ENCODE data around the gene PRDX4. TPM values are rescaled to one million over a fixed set of nuclear protein-coding genes. Genes with fewer than 3 reads are reported as not detected.
"Not testable (repeated sequence)": the region's sequence is repeated elsewhere in the genome, so short reads cannot be mapped to it uniquely, and the experiment has no call there.

Gene PRDX4
- total RNA-seq, 2 donors from 2014 or later: 48.4 to 81.1 TPM

DNA sequence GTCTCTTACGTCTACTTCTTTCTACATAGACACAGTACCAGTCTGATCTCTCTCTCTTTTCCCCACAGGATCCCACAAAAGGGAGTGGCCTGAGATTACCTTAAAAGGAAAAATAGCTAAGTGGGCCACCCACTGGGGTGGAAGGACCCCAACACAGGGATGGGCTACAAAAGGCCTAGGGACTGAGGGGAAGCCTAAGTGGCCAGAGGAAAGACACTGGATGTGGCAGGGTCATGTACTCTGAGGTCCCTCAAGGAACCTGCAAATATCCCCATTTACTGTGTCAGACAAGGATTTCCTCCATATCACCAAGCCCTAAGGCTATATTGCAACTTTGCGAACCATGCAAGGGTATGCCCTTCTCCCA lies 6.5 kb upstream of the PRDX4 start:
- peaks cover 19% of the 10 kb centered on the region for H3K4me1 Mint-ChIP-seq
- no peak for ATAC-seq (replicated peaks)
- H3K27me3 Mint-ChIP-seq: no peaks in the 10 kb centered on the region
- no peak overlapping the region for H3K4me3 Mint-ChIP-seq
- no peaks in the 10 kb centered on the region for H3K9me3 Mint-ChIP-seq
- H3K27ac Mint-ChIP-seq: no peak overlapping the region
- no peaks in the 10 kb centered on the region for H3K36me3 Mint-ChIP-seq (ENCODE audit: low read depth)

- Mint-ChIP-seq H3K27me3 (no peaks in the 10 kb centered on the region), H3K36me3 (ENCODE audit: low read depth) (no peaks in the 10 kb centered on the region), H3K27ac (peak overlapping the region; percentile 100), H3K4me1 (peaks cover 23% of the 10 kb centered on the region), H3K4me3 (peak overlapping the region; percentile 63), H3K9me3 (no peaks in the 10 kb centered on the region)
- ATAC-seq (replicated peaks): peak; percentile 43
These were observed 5.6 kb upstream of the PRDX4 start for GRCh38 chrX:23661671-23662070.

DNA sequence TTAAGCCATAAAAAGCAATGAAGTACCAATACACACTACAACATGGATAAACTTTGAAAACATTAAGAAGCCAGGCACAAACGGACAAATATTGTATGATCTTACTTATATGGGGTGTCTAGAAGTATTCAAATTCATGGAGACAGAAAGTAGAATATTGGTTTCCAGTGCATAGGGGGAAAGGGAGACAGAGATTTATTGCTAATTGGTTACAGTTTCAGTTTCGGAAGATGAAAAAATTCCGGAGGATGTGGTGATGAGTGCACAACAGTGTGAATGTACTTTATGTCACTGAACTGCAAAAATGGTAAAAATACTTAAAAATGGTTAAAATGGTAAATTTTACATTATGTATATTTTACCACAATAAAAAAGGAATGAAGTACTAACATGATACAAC lies 5.1 kb upstream of the PRDX4 start:
- Mint-ChIP-seq H3K36me3 (ENCODE audit: low read depth) (no peaks in the 10 kb centered on the region), H3K27ac (peak overlapping the region; percentile 100), H3K4me1 (peaks cover 23% of the 10 kb centered on the region), H3K4me3 (peak overlapping the region; percentile 63), H3K9me3 (no peaks in the 10 kb centered on the region), H3K27me3 (no peaks in the 10 kb centered on the region)
- peak; percentile 67 for ATAC-seq (replicated peaks)

- Mint-ChIP-seq H3K27me3 (no peaks in the 10 kb centered on the region), H3K4me1 (peaks cover 23% of the 10 kb centered on the region), H3K9me3 (no peaks in the 10 kb centered on the region), H3K36me3 (ENCODE audit: low read depth) (peaks cover 2% of the 10 kb centered on the region), H3K27ac (peak overlapping the region; percentile 100), H3K4me3 (peak overlapping the region; percentile 63)
- ATAC-seq (replicated peaks): peak; percentile 74
These were observed 4.4 kb upstream of the PRDX4 start for GRCh38 chrX:23662853-23663252.

GRCh38 chrX:23664496-23664895 lies 2.8 kb upstream of the PRDX4 start:
- H3K4me3 Mint-ChIP-seq: no peak overlapping the region
- H3K27ac Mint-ChIP-seq: peak overlapping the region; percentile 17
- ATAC-seq (replicated peaks): no peak
- no peaks in the 10 kb centered on the region for H3K9me3 Mint-ChIP-seq
- H3K36me3 Mint-ChIP-seq (ENCODE audit: low read depth): peaks cover 12% of the 10 kb centered on the region
- H3K27me3 Mint-ChIP-seq: no peaks in the 10 kb centered on the region
- H3K4me1 Mint-ChIP-seq: peaks cover 23% of the 10 kb centered on the region

GRCh38 chrX:23666282-23666681 lies 1.0 kb upstream of the PRDX4 start:
- Mint-ChIP-seq H3K36me3 (ENCODE audit: low read depth) (peaks cover 20% of the 10 kb centered on the region), H3K27ac (peak overlapping the region; percentile 90), H3K4me1 (peaks cover 21% of the 10 kb centered on the region), H3K27me3 (no peaks in the 10 kb centered on the region), H3K4me3 (peak overlapping the region; percentile 87), H3K9me3 (no peaks in the 10 kb centered on the region)
- no peak for ATAC-seq (replicated peaks)

DNA sequence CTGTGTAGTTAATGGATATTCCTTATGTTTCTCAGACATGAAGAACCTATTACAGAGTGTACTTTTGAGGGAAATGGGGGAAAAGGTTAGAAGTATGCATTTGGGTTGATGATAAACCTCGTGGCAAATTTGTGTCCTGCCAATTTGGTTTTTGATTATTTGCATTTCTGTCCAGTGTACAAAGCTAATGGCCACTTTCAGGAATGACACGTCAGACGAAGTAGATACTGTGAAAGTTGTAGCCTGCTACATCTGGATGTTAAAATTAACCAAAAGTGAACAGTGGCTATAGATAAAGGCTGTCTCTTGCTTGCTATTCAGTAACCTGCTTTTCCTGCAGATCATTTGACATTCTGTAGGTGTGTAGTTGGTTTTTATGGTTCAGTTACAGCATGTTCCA lies 1.0 kb downstream of the PRDX4 start:
- ATAC-seq (replicated peaks): no peak
- no peaks in the 10 kb centered on the region for H3K9me3 Mint-ChIP-seq
- H3K4me1 Mint-ChIP-seq: peaks cover 4% of the 10 kb centered on the region
- peak overlapping the region; percentile 90 for H3K27ac Mint-ChIP-seq
- peaks cover 41% of the 10 kb centered on the region for H3K36me3 Mint-ChIP-seq (ENCODE audit: low read depth)
- no peaks in the 10 kb centered on the region for H3K27me3 Mint-ChIP-seq
- H3K4me3 Mint-ChIP-seq: peak overlapping the region; percentile 87

DNA sequence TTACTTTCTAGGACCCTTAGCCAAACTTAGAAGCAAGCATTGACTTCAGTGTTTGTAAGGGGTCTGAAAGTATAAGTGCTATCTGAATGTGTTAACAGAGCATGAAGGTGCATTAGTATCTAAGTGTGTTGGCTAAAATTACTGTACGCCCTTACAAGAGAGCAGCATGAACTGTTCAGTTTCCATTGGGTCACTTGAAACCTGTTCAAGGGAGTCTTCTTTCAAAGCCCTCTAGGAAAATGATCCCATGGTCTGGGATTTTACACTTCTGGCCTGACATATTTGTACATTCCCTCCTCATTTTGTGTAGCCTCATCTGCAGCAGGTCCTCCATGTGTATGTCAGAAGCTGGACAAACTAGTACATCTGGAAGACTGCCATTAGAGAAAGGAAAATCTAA lies 3.2 kb downstream of the PRDX4 start:
- no peak for ATAC-seq (replicated peaks)
- Mint-ChIP-seq H3K4me3 (no peak overlapping the region), H3K27me3 (no peaks in the 10 kb centered on the region), H3K27ac (no peak overlapping the region), H3K4me1 (peaks cover 4% of the 10 kb centered on the region), H3K36me3 (ENCODE audit: low read depth) (peaks cover 59% of the 10 kb centered on the region), H3K9me3 (no peaks in the 10 kb centered on the region)

DNA sequence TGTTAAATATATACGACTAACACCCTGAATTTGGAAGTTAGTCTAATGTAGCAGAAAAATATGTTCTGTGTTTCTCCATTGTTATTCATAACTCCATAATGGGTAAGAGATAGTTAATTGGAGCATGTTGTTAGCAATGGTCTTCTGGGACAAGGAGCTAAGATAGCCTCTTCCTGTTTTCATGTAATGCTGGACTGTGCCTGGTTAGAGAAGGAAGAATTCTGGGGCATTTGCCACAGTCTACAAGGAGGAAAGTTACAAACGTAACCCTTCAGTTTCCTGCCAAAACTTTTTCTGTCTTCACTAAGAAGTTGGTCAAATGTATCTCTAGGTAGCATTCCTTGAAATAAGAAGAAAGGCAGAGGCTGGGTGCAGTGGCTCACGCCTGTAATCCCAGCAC lies 5.8 kb downstream of the PRDX4 start:
- Mint-ChIP-seq H3K9me3 (no peaks in the 10 kb centered on the region), H3K27ac (no peak overlapping the region), H3K4me3 (no peak overlapping the region), H3K36me3 (ENCODE audit: low read depth) (peaks cover 73% of the 10 kb centered on the region), H3K4me1 (no peaks in the 10 kb centered on the region), H3K27me3 (no peaks in the 10 kb centered on the region)
- no peak for ATAC-seq (replicated peaks)

GRCh38 chrX:23676486-23676885 lies 9.2 kb downstream of the PRDX4 start:
- not testable (repeated sequence) for H3K27ac Mint-ChIP-seq; H3K27me3 Mint-ChIP-seq; ATAC-seq (replicated peaks); H3K4me3 Mint-ChIP-seq; H3K9me3 Mint-ChIP-seq; H3K4me1 Mint-ChIP-seq
- peaks cover 71% of the 10 kb centered on the region for H3K36me3 Mint-ChIP-seq (ENCODE audit: low read depth)

DNA sequence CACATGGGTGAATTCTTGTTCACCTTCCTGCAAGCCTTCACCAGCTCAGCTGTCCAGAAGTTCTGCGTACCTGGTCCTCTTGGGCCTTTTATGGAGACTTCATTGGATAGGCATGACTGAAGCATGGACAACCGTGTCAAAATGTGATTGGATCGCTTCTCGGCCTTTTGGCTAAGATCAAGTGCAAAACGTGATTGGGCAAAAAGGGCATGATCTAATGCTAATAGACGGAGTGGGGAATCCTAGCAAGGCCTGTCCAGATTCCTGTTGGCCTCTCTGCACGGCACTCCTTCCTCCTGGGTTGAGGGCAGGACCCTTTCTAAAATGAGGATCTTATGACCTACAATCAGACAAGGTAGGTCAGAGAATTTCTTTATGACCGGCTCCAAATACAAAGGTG lies 24.9 kb downstream of the PRDX4 start:
- ATAC-seq (replicated peaks): no peak
- Mint-ChIP-seq H3K4me3 (no peak overlapping the region), H3K27ac (no peak overlapping the region), H3K36me3 (ENCODE audit: low read depth) (peaks cover under 1% of the 10 kb centered on the region), H3K4me1 (no peaks in the 10 kb centered on the region), H3K27me3 (no peaks in the 10 kb centered on the region), H3K9me3 (no peaks in the 10 kb centered on the region)

- Mint-ChIP-seq H3K4me1 (no peaks in the 10 kb centered on the region), H3K27me3 (no peaks in the 10 kb centered on the region), H3K4me3 (no peak overlapping the region), H3K9me3 (no peaks in the 10 kb centered on the region), H3K36me3 (ENCODE audit: low read depth) (no peaks in the 10 kb centered on the region), H3K27ac (no peak overlapping the region)
- no peak for ATAC-seq (replicated peaks)
These were observed 27.3 kb downstream of the PRDX4 start for GRCh38 chrX:23694606-23695005.

- Mint-ChIP-seq H3K4me3 (no peak overlapping the region), H3K27me3 (no peaks in the 10 kb centered on the region), H3K9me3 (no peaks in the 10 kb centered on the region), H3K36me3 (ENCODE audit: low read depth) (peaks cover 35% of the 10 kb centered on the region), H3K4me1 (no peaks in the 10 kb centered on the region), H3K27ac (peak overlapping the region; percentile 46)
- no peak for ATAC-seq (replicated peaks)
These were observed 32.4 kb downstream of the PRDX4 start for GRCh38 chrX:23699636-23700194.

DNA sequence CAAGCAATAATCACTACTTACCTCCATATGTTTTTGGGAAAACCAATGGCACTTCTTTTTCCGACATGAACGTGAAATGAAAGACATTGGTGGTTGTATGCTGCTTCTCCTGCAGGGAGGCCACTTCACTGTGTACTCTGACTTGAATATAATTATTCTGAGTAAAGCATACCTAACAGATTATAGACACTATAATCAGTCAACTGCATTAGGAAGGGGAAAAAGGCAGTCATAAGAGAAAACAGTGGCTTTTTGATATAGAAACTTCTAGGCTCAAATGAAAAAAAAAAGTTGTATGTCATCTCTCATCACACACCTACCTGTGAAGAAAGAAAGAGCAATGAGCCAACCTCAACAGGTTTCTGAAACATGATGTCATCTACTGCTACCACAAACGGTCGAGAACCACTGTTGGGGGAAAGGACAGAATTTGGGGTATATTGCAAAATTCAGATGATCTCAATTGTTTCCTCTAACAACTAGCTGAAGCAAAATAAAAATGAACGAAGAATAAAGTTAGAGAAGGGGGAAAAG lies 37.4 kb downstream of the PRDX4 start:
- Mint-ChIP-seq H3K9me3 (no peaks in the 10 kb centered on the region), H3K4me1 (no peaks in the 10 kb centered on the region), H3K27ac (peak overlapping the region; percentile 35), H3K36me3 (ENCODE audit: low read depth) (peaks cover 66% of the 10 kb centered on the region), H3K4me3 (no peak overlapping the region), H3K27me3 (no peaks in the 10 kb centered on the region)
- ATAC-seq (replicated peaks): peak; percentile 42

DNA sequence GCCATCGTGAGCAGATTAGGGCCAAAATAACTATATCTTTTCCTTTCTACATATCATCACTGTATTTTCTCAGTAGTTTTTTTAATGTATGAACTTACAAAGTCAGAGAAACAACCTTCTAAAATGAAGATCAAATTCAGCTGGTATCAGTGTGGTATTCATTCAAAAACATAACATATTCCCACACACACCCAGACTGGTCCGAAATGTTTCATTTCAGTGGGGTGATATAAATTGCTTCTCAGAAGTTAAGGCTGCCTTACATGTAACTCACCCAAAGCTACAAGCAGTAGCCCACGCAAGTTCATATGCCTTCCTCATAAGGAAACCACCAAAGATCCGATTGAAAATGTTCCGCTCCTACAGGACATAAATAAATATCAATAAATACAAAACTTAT lies 37.9 kb downstream of the PRDX4 start:
- Mint-ChIP-seq H3K36me3 (ENCODE audit: low read depth) (peaks cover 64% of the 10 kb centered on the region), H3K27me3 (no peaks in the 10 kb centered on the region), H3K27ac (peak overlapping the region; percentile 35), H3K4me1 (no peaks in the 10 kb centered on the region), H3K9me3 (no peaks in the 10 kb centered on the region), H3K4me3 (no peak overlapping the region)
- no peak for ATAC-seq (replicated peaks)

Measured in activated T-helper 17 cell treated with anti-CD3 and anti-CD28 coated beads, Interleukin-2, amount 50 U/mL, for 72 hours (primary cell).